Upper lobe of right lung (tissue), 1 donor: Measurements from ENCODE around the gene GRID1. TPM values are rescaled to one million over a fixed set of nuclear protein-coding genes. Genes with fewer than 3 reads are reported as not detected.

ENCODE experiments used
- ATAC-seq: fragments of 200-7000 bp; cut with Tn5 transposase; one replicate; pipeline ENCODE4 v1.9.1; 2020; ENCODE audit warnings: mild to moderate bottlenecking, moderate library complexity
- DNase-seq: peaks from one replicate; pipeline ENCODE4 v3.0.0-alpha.2; 2020
- H3K27ac ChIP-seq: fragments of 200-600 bp; one replicate; pipeline ENCODE4 v1.8.0; 2022
- H3K27me3 ChIP-seq: fragments of 200-600 bp; one replicate; pipeline ENCODE4 v1.8.0; 2022; ENCODE audit warnings: mild to moderate bottlenecking
- H3K36me3 ChIP-seq: fragments of 200-600 bp; one replicate; pipeline ENCODE4 v1.8.0; 2022
- H3K4me1 ChIP-seq: fragments of 200-600 bp; one replicate; pipeline ENCODE4 v1.8.0; 2022
- H3K4me3 ChIP-seq: fragments of 200-600 bp; one replicate; pipeline ENCODE4 v1.8.0; 2022; ENCODE audit warnings: mild to moderate bottlenecking
- H3K9me3 ChIP-seq: fragments of 200-600 bp; one replicate; pipeline ENCODE4 v1.8.0; 2022
- CTCF ChIP-seq: fragments of 200-600 bp; IDR thresholded peaks from one replicate; pipeline ENCODE4 v1.8.0; 2022; ENCODE audit warnings: antibody characterized with exemption
- intact Hi-C: fragments of 100-400 bp; cut with DNase I; formaldehyde crosslinking; loops from one replicate; pipeline ENCODE4 v1.11.0; 2022
- total RNA-seq: library from RNA; stranded (reverse); fragmentation: NEBNext Ultra II Directional; extraction: Animal tissue kit (Norgen Biotek cat#: 25700); gene quantifications from one replicate; pipeline ENCODE4 v1.2.1, GENCODE V29; 2021
- donor health status: DM: no; HTN: yes; CAD: no; lungs with severe emphysema.

Gene GRID1
- total RNA-seq, 1 donor from 2014 or later, result 3.0 TPM

GRCh38 chr10:86401588-86402282, 35.1 kb upstream of the GRID1 start:
- TF ChIP-seq CTCF, result no peak
- no peaks in the 10 kb centered on the region for H3K36me3 ChIP-seq
- H3K27ac ChIP-seq, result peak overlapping the region; percentile 73
- ATAC-seq (peak; percentile 4), DNase-seq (peak; percentile 69)
- H3K27me3 ChIP-seq, result peaks cover 14% of the 10 kb centered on the region
- peaks cover 22% of the 10 kb centered on the region for H3K4me1 ChIP-seq
- intact Hi-C loops, result no loop called here
- H3K9me3 ChIP-seq, result no peaks in the 10 kb centered on the region
- peak overlapping the region; percentile 67 for H3K4me3 ChIP-seq

GRCh38 chr10:86400705-86401587, 34.4 kb upstream of the GRID1 start:
- DNase-seq (peak; percentile 81), ATAC-seq (peak; percentile 55)
- Histone ChIP-seq H3K27me3 (peaks cover 14% of the 10 kb centered on the region), H3K9me3 (no peaks in the 10 kb centered on the region), H3K4me3 (peak overlapping the region; percentile 67), H3K36me3 (no peaks in the 10 kb centered on the region), H3K4me1 (peaks cover 22% of the 10 kb centered on the region), H3K27ac (peak overlapping the region; percentile 73)
- no peak for TF ChIP-seq CTCF
- intact Hi-C loops, result no loop called here

GRCh38 chr10:86399879-86400704, 33.5 kb upstream of the GRID1 start:
- intact Hi-C loops, result loop anchor here (10.0 kb wide), 1 partner anchor 195 kb away; no protein-coding TSS in a partner anchor
- Histone ChIP-seq H3K4me3 (peak overlapping the region; percentile 67), H3K4me1 (peaks cover 22% of the 10 kb centered on the region), H3K27me3 (peaks cover 14% of the 10 kb centered on the region), H3K9me3 (no peaks in the 10 kb centered on the region), H3K27ac (peak overlapping the region; percentile 73), H3K36me3 (no peaks in the 10 kb centered on the region)
- DNase-seq (peak; percentile 97), ATAC-seq (peak; percentile 96)
- TF ChIP-seq CTCF, result peak; percentile 97

GRCh38 chr10:86399514-86399878, 32.9 kb upstream of the GRID1 start:
- TF ChIP-seq CTCF, result no peak
- DNase-seq, result no peak
- H3K27ac ChIP-seq, result peak overlapping the region; percentile 73
- H3K4me3 ChIP-seq, result peak overlapping the region; percentile 67
- H3K27me3 ChIP-seq, result peaks cover 14% of the 10 kb centered on the region
- H3K9me3 ChIP-seq, result no peaks in the 10 kb centered on the region
- ATAC-seq, result no peak
- intact Hi-C loops, result loop anchor here (10.0 kb wide), 1 partner anchor 195 kb away; no protein-coding TSS in a partner anchor
- no peaks in the 10 kb centered on the region for H3K36me3 ChIP-seq
- H3K4me1 ChIP-seq, result peaks cover 22% of the 10 kb centered on the region

- no peaks in the 10 kb centered on the region for H3K36me3 ChIP-seq
- H3K9me3 ChIP-seq, result no peaks in the 10 kb centered on the region
- DNase-seq (no peak), ATAC-seq (no peak)
- H3K27me3 ChIP-seq, result peaks cover 30% of the 10 kb centered on the region
- intact Hi-C loops, result loop anchor here (10.0 kb wide), 1 partner anchor 198 kb away; no protein-coding TSS in a partner anchor
- TF ChIP-seq CTCF, result no peak
- H3K4me3 ChIP-seq, result no peak overlapping the region
- H3K27ac ChIP-seq, result no peak overlapping the region
- H3K4me1 ChIP-seq, result peaks cover 22% of the 10 kb centered on the region
These were observed 30.5 kb upstream of the GRID1 start for GRCh38 chr10:86397120-86397519.
